Measurements from ENCODE around the gene VPS52.
"Not testable (repeated sequence)": the region's sequence is repeated elsewhere in the genome, so short reads cannot be mapped to it uniquely, and the experiment has no call there.

The VPS52 gene

DNA sequence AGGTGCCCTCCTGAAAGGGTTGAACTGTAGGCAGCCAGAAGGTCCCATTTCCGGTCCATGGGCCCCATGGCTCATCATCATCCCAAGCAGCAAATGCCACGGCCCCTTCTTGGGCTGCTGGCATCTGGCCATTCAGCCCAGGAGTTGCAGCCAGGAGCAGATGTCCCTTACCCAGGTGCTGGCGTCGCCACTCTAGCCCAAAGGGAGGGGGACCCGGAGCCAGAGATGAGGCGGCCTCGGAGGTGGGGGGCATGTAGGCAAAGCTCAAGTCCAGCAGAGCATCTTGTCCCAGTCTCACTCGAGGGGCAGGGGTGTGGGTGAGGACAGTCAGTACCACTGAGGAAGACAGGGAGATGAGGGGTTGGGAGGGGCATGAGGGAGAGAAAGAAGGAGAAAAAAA lies 33.4 kb upstream of the VPS52 start:
- no peak for DNase-seq

DNA sequence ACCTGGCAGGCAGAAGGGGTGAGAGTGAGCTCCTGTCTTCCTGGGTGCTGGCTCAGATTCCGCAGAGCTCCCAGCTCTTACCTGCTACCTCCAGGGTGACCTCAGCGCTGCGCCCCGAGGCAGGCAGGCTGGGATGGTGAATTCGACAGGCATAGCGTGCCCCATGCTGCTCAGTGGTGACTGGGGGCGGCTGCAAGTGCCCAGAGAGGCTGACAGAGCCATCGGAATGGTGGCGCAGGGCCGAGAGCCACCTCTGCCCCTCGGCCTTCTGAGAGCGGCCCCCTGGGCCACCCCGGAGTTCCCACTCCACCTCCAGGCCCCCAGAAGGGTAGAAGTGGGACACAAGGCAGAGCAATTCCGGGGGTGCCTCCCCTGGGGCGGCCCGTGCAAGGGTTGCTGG lies 32.5 kb upstream of the VPS52 start:
- DNase-seq: no peak

DNA sequence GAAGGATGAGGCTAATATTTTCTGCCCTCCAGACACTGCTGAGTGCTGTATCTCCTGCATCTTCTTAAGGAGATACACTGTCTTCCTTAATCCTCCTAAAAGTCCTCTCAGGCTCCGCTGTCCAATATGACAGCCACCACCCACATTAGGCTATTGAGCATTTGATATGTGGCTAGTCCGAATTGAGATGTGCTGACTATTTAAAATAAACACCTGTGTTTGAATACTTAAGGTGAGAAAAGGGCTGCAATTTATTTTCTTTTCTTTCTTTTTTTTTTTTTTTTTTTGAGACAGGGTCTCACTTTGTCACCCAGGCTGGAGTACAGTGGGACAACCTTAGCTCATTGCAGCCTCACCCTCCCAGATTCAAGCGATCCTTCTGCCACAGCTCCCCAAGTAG lies 30.2 kb upstream of the VPS52 start:
- DNase-seq: no peak

DNA sequence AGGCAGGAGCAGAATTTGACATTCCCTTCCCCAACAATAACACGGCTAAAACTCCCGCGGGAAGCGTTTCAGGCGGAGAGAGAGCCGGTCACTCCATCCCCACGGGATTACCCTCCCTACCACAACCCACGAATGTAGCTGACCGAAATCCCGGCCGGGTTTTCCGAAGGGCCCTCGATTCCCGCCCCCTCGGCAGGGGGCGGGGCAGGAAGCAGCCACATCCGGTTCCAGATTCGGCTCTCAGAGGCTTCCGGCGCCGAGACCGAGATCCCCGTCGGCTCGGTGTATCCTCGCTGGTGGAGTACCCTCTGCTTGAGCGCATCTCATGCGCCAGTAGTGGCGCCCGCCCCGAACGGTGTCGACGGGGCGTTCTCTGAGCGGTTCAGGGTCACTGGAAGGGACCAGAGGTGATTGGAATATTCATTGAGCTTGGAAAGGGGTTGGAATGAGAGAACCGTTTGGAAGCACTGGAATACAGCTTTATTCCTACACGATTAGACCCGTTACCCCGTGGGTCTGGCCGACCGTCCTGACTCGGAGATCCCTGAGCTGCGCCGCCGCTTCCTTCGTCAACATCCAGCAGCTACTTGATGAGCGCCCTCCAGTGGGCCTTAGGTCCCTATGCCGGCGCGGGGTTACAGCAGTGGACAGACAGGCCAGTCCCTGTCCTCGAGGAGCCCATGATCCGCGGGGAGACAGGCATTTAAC lies 27.7 kb upstream of the VPS52 start:
- peak; percentile 94 to 97 (median 96) for DNase-seq

DNA sequence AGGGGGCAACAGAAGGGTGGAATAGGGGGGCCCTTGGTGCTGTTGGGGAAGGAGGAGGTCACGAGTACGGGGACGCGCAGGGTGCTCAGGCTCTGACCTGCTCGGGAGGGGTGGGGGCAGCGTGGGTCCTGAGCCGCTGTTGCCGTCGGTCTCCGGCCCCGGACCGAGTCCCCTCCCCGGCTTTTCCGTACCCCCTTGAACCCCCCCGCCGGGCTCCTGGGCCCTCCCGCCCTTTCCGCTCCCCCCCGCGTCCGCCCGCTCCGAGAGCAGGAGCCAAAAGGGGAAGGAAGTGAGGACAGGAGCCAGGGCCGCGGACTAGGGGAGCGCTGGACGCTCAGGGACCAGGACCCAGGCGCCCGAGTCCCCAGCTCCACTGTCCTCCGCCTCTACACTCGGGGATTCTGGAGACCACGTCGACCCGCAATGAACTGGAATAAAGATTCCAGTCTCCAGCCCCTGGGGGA lies 27.1 kb upstream of the VPS52 start, which contains the start of gene RGL2:
RGL2 (minus strand) TSS at position 170 of the 464 bp plus-strand sequence. CDS start 332 bp downstream, outside the sequence.
- peak; percentile 73 to 92 (median 87) for DNase-seq

DNA sequence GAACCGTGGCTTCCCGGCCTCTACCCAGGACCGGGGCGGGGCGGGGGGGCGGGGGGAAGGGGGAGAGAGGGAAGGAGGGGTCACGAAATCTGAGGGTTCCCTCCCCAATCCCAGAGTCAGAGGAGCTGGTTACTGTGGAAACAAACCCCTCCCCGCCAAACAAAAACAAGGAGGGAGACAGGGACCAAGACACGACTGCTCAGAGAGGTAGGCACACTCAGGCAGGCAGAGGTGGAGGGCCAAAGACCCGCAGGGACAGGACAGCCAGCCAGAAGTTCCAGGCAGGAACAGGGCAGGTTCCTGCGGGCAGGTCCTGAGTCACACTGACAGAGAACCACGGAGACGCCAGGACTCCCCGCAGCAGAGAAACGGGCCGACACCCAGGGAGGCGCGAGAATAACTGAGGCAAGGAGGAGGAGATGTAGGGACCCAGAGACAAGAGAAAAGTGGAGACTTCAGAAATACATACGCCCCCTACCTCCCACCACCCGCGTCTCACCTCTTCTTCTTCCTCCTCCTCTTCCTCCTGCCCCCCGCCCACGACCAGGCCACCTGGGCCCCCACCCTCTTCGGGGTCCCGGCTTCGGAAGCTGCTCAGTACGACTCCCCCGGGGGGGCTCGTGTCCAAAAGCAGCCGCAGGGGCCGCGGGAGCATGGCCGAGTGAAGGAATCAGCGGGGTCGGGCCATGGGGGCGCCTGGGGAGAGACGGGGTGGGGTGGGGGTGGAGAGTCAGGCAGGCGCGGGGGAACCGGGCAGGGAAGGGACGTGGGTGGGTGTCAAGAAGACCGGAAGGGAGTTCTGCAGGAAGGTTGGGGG lies 26.5 kb upstream of the VPS52 start:
- DNase-seq: peak; percentile 83 to 87 (median 87)

DNA sequence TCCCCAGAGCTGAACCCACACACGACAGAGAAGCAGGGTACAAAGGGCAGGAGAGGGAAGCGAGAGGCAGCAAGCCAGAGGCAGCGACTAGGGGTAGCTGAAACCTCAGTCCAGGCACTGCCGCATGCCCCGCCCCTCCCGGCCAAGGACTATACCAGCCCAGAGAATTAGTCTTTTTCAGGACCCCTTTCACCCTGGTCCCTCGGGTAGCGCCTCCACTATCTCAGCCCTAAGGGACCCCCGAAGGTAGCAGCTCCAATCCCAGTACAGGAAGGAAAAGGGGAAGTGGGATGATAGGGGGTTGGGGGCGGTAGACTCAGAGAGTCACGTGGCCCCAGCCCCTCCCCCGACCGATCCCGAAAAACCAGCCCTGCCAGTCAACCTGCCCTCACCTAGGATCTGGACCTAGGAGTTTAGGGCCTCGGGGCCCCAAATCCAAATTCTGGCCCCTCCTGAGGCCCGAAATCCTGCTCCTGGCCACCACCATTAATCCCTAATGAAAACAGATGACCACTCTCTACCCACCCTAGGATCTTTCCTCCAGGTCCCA lies 25.8 kb upstream of the VPS52 start:
- DNase-seq: peak; percentile 29 to 68 (median 51)

DNA sequence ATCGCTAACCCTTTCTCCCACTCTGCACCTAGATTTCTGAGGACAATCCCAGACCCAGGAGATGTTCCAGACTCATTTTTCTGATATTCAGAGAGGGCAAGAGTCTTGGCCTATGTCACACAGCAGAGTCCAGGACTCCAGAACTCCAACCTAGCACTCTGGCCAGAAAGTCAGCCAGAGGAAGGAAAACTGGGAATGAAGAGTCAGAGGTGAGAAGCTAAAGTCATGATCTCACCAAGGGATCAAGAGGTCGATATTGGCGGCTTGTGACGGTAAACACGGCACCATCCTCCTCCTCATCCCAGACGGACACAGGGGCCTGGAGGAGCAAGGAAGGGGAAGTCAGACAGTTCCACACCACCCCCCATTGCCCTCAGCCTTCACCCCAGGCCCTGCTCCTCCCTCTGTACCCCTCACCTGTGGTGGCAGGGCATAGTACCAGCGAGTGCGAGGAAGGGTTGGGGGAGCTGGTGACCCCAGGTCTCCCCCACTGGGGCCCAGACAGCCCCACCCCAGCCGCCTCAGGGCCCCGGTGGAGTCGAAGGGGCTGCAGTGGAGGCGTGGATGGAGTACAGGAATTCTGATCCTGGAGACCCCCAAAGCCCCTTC lies 25.2 kb upstream of the VPS52 start:
- no peak for DNase-seq

DNA sequence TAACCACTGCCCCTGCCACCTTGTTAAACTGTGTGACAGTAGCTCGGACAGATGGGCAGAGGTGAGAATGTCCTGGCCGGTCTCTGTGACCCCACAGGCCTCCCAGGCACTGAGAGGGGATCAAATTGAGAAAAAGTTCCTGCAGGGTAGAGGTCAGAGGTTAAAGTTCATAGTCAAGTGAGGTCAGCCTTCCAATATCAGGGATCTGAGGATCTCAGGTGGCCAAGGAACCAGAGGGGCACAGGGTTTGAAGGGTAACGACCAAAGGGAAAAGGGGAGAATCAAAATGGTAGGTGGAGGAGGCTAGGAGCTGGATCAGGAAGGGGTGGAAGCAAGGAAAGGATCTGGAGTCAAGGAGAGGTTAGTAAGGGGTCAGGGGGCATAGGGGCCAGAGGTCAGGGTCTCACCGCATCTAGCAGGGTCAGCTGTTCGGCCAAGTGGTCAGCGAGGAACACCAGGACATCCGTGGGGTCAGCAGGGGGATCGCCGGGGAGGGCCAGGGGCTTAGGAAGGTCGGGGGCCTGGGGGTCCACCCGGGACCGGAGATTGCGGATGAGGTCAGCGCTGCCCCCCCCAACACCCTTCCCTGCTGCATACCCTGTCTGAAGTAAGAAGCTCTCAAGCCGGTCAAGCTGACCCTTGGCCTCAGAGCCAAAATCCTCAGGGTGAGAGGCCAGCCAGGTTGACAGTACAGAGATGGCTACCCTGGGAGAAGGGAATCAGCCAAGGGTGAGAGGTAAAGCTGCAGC lies 24.1 kb upstream of the VPS52 start:
- no peak for DNase-seq

DNA sequence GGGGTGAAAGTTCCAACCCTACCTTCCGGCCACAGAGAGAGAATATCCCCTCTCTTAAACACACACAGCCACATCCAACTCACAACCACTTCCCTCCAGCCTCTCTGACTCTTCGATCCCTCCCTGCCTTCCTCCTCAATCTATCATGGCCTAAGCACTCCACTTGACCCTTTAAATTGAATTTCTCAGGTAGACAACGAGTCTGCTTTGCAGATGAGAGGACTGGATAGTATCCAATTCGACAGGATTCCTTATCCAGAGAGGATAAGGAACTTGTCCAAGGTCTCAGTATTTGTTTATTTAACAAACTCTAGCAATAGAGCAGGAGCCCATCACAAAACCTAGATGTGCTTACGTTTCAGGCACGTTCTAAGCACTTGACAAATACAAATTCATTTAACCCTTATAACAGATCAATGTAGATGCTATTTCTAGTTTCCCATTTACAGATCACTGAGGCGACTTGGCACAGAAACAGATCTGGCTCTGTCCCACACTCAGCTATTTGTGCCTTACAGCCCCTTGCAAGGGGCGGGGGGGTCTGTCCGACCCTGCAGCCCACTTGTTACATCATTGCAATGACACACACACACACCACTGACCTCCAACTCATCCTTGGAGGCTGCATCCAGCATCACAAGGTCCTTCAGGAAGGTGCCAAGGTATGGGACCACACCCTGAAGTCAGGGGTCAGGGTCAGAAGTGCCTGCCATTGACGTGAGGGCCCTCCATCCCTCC lies 22.6 kb upstream of the VPS52 start:
- no peak for DNase-seq

DNA sequence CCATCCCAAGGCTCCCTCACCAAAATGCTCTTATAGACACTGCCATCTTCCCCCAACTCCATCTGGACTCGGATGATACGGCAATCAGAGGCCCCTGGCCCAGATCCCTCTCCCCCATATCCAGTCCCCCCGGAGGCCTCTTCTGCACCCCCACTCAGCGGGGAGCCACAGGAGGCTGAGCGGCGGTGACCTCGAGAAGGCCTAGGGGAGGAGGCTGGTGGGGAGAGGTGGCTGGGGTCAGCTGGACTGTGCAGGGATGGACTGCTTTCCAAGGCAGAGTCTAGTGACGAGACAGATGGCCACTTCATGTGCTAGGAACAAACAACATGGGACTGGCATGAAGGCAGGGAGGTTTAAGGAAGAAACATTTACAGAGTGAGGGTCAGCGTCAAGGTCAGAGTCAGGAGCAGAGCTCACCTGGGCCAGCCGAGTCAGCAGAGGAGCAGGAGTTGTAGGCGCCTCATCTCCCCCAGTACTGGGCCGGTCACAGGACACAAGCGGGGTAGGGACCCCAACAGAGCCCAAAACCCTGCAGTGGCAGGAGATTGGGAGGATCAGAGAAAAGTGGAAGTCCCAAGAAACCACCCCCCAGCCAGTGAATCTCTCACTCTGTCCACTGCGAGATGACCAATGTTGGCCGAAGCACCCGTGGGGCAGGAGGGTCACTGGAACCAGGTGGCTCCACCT lies 21.5 kb upstream of the VPS52 start:
- DNase-seq: no peak

DNA sequence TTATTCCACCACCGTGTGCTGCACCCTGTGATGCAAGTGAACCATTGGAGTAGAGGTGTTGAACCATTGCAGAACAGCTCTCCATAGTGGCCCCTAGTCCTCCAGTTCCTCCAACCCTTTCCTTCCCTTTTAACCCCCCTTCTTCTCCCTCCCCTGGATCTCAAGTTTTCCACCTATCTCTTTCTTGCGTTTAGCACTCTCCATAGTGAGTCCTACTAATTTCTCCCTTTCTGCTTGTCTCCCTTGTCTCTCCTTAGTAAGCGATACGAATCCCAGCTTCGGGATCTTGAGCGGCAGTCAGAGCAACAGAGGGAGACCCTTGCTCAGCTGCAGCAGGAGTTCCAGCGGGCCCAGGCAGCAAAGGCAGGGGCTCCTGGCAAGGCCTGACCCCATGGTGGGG lies 18.8 kb upstream of the VPS52 start:
- no peak for DNase-seq

DNA sequence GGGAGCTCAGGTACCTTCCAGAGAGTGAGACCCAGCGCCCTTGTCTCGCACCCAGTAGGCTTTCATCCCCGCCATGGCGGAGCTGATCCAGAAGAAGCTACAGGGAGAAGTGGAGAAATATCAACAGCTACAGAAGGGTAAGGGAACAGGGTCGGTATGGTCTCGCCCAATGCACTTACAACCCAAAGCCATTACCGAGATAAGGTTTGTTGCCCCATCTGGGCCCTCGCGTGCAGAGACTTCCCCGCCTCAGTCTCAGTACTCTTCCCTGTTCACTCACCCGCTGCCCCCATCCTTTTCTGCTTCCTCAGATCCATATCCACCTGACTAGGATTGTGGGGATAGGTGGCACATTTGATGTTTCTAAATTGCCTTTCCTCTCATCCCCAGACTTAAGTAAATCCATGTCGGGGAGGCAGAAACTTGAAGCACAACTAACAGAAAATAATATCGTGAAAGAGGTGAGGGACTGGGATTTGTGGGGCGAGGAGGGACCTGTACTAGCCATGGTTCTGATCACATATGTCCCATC lies 18.2 kb upstream of the VPS52 start:
- peak in 1 of 4 experiments; percentile 41 for DNase-seq

DNA sequence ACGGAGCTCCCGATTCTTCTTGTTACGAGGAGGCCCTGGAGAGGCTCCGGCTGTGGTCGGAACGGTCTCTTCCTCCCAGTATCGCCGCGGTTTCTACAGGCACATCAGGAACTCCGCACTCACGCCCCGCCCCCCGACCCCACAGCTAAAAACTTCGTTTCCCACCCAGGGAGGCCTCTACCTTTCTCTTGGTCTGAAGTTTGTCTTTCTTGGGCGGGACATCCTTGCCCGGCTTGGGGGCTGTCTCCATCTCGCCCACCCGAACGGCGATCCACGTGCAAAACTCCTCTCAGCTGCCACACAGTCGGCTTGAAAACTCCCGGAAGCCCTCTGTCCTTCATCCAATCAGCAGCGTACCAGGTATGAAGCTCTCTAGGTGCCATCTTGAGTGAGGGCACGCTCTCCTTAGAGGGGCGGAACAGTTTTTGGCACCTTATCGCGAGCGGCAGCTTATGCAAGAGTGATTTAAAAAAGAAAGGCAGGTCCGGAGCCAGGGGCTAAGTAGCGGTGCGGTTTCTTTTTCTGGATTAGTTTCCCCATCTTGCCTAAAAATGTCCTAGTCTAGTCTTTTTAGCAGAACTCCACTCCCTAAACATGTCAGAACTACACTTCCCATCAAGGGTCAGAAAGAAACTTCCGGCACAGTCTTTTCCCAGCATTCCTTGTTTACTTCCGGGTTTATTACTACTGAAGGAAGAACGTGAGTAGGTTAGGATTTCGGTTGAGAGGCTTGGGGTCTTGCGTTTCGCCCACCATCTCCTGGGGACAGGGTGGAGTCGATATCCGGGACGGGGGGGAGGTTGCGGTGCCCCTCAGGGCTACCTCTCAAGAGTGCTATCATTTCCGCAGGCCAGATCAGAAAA lies 17.5 kb upstream of the VPS52 start, which contains the start of the genes PFDN6 and WDR46:
PFDN6 (plus strand) TSS at position 681 of the 863 bp plus-strand sequence. CDS start 256 bp downstream, outside the sequence.
WDR46 (minus strand) TSS at position 319 of the 863 bp plus-strand sequence; CDS start at position 250, 69 bp downstream.
- DNase-seq: peak; percentile 83 to 93 (median 90)

DNA sequence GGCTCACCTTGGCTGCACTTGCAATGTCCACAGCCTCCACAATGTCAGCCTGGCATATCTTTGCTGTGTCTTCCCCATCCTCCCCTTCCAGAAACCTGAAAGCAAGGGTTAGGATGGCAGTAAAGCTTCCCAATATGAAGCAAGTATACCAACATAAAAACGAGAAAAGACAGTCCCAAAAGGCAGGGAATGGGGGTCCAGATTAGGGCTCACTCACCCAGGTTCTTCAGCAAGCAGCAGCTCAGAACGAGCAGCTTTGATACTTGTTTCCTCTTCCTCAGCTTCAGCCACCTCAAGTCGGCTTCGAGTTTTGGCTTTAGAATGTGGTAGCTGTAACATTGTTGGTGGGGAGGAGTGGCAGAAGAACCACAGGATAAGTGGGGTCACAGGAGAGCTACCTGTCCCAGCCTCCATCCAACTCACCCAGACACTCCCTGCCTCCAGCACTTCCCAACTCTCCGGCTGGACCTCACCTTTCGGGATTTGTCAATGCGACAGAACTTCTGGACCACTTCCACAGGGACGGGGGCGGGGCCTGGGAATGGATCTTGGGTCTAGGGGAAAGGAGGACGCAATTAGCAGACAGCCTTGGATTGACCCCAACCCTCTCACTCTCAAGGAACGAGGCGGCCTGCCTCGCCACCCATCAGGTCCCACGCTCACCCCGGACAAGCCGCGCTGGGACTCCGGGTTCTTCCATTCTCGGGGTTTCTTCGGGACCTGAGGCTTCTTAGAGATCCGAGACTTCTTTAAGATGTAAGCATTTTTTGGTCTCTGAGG lies 16.7 kb upstream of the VPS52 start:
- peak in 1 of 4 experiments; percentile 10 for DNase-seq

DNA sequence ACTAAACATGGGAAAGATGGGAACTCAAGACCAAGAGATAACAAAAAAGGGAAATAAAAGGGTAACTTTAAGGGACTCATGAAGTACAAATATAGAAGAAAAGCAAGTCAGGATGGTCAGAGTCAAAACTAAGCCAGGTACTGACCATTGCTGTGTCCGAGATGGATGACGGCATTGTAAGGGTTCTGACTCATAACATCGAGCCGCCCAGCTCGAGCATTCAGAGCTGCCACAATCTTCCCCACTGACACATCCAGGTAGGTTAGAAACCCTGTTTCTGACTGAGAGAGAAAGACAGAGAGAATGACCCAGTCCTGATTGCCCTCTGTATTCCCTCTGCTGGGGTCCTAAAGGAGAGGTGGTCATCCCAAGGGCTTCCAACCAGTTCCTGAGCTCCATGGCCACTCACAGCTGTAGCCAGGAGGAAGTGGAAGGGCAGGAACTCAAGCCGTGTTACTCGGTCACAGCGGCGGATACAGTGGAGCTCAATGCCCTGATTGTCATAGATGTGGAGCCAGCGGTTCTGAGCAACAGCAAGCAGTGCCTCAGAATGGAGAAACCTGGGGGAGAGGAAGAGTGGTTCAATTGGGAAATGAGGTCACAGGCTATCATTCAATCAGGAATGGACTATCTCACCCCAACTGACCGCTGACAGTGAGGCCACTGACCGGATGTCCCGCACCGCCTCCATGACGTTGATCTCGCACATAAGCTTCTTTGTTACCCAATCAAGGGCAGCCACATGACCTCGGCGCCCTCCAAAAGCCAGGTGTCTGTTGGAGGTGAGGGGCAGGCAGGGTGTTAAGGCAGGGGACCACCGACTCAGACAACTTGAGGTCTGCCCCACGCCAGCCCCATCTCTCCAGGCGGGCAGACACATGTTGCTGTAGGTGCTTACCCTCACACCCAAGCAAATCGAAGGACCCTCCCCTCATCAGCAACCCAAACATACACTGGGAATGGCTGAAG lies 15.6 kb upstream of the VPS52 start:
- DNase-seq: no peak

DNA sequence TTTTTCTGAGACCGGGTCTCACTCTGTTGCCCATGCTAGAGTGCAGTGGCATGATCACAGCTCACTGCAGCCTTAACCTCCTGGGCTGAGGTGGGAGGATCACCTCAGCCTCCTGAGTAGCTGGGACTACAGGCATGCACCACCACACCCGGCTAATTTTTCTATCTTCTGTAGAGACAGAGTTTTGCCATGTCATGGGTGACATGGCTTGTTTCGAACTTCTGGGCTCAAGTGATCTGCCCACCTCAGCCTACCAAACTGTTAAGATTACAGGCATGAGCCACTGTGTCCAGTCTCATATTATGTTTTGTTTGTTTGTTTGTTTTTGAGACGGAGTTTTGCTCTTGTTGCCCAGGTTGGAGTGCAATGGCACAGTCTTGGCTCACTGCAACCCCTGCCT lies 13.5 kb upstream of the VPS52 start:
- not testable (repeated sequence) for DNase-seq
